ENCODE data around the gene SHCBP1L. TPM values are rescaled to one million over a fixed set of nuclear protein-coding genes. Genes with fewer than 3 reads are reported as not detected.

SHCBP1L gene
- total and polyA plus RNA-seq, 9 of the 15 experiments (the other 6 are each of a cell fraction or from before 2014, with no cell fraction given): not detected

DNA sequence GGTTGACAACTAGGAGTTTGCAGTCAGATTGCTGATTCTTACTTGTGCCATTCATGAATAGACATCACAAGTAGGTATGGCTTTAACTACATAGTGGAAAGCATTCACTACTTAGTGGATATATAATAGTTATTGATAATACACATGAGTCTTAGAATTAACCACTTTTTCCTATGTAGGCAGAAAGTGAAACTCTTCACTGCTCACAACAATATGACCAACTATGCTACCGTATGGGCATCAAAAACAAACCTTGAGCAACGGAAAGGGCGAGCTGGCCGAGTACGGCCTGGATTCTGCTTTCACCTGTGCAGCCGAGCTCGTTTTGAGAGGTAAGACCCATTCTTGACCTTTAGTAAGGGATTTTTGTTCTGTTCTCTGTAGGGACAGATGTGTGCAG, 75.1 kb downstream of the SHCBP1L start (continued):
- TF ChIP-seq ZNF3 (CRISPR knock-in tag; IDR thresholded peaks at IDR 0.05) (no peak), ZNF232 (CRISPR knock-in tag; IDR thresholded peaks at IDR 0.05) (no peak), SRSF7 (optimal IDR thresholded peaks at IDR 0.05; ENCODE audit: low read depth, low read length) (no peak), EGR1 (conservative IDR thresholded peaks at IDR 0.05) (no peak), SAFB2 (IDR thresholded peaks at IDR 0.05; ENCODE audit: borderline replicate concordance, low read depth, low read length, severe bottlenecking) (no peak)
- TF ChIP-seq, protein P1, sequence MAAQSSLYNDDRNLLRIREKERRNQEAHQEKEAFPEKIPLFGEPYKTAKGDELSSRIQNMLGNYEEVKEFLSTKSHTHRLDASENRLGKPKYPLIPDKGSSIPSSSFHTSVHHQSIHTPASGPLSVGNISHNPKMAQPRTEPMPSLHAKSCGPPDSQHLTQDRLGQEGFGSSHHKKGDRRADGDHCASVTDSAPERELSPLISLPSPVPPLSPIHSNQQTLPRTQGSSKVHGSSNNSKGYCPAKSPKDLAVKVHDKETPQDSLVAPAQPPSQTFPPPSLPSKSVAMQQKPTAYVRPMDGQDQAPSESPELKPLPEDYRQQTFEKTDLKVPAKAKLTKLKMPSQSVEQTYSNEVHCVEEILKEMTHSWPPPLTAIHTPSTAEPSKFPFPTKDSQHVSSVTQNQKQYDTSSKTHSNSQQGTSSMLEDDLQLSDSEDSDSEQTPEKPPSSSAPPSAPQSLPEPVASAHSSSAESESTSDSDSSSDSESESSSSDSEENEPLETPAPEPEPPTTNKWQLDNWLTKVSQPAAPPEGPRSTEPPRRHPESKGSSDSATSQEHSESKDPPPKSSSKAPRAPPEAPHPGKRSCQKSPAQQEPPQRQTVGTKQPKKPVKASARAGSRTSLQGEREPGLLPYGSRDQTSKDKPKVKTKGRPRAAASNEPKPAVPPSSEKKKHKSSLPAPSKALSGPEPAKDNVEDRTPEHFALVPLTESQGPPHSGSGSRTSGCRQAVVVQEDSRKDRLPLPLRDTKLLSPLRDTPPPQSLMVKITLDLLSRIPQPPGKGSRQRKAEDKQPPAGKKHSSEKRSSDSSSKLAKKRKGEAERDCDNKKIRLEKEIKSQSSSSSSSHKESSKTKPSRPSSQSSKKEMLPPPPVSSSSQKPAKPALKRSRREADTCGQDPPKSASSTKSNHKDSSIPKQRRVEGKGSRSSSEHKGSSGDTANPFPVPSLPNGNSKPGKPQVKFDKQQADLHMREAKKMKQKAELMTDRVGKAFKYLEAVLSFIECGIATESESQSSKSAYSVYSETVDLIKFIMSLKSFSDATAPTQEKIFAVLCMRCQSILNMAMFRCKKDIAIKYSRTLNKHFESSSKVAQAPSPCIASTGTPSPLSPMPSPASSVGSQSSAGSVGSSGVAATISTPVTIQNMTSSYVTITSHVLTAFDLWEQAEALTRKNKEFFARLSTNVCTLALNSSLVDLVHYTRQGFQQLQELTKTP (IDR thresholded peaks at IDR 0.05; ENCODE audit: low read depth in 1 of 2, partially characterized antibody in 2 of 2): no peak

DNA sequence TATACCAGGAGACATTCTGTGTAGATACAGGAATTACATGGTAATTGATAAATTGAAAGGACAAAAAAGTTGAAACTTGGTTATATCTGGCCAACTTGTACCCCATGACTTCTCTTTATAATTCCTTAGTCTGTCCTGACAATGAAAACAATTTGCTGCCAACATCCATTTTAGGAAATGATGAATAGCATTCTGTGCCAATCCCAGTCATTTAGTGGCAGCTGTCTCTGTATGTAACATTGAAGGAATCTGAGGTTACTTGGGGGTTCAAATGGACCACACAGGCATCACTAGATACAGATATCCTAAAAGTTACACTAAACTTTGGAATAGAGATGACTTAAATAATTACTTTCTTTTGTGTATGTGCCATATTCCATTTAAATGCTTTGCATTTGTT, 75.6 kb downstream of the SHCBP1L start:
- no peak overlapping the region for H3K27ac ChIP-seq (ENCODE audit: extremely low read depth, low read depth, low read length)
- H3K4me2 ChIP-seq (ENCODE audit: insufficient read depth, low read length): no peak overlapping the region
- no TSS peak for BruUV-seq (replicated peaks)
- H3K4me3 ChIP-seq: no peak overlapping the region
- intact Hi-C loops (cut with micrococcal nuclease): no loop called here
- in situ Hi-C loops (cut with MboI): no loop called here
- CTCF ChIA-PET (ENCODE audit: low intra/inter-chr PET ratio): no interaction called here
- FAIRE-seq (no peak), ATAC-seq (no peak), DNase-seq (ENCODE audit: extremely low read depth in 1 of 4, low spot score in 3 of 4) (no peak)
- no peaks in the 10 kb centered on the region for H3K9me3 ChIP-seq (replicated peaks; ENCODE audit: control insufficient read depth, insufficient read depth, low read depth, low read length)
- no peaks in the 10 kb centered on the region for H3K27me3 ChIP-seq (ENCODE audit: control insufficient read depth in 2 of 2, insufficient read depth in 2 of 2, low read length in 2 of 2)
- peak; percentile 6 for TF ChIP-seq RBM22 (IDR thresholded peaks at IDR 0.05; ENCODE audit: low read depth, low read length, poor library complexity, severe bottlenecking)
- TF ChIP-seq NR2C1 (IDR thresholded peaks at IDR 0.05): no peak
- TF ChIP-seq NR2C1 (tag; IDR thresholded peaks at IDR 0.05): no peak
- POLR2A ChIA-PET: interaction anchor here (3.1 kb wide), 1 partner anchor 12 kb away, joined by 19 read pairs; no protein-coding TSS in a partner anchor
- no peak overlapping the region for H2AFZ ChIP-seq (ENCODE audit: low read depth, low read length)
- no peaks in the 10 kb centered on the region; the same call in 1 of the 2 replicates for H4K20me1 ChIP-seq (replicated peaks; ENCODE audit: control insufficient read depth, insufficient read depth, low read length)
- H3K9me1 ChIP-seq (ENCODE audit: control insufficient read depth, insufficient read depth, low read length): no peaks in the 10 kb centered on the region
- H3K79me2 ChIP-seq (ENCODE audit: control insufficient read depth, insufficient read depth, low read length): no peaks in the 10 kb centered on the region
- peaks cover 100% of the 10 kb centered on the region for H3K36me3 ChIP-seq (ENCODE audit: control insufficient read depth, insufficient read depth, low read length)
- H3K4me1 ChIP-seq (replicated peaks in 1 of 2; ENCODE audit: control insufficient read depth in 2 of 2, insufficient read depth in 2 of 2, low read length in 2 of 2): no peaks in the 10 kb centered on the region
- H3K9ac ChIP-seq (ENCODE audit: insufficient read depth in 1 of 2, low read depth in 2 of 2, low read length in 2 of 2): no peak overlapping the region

All from K562 (cell line).